ENCODE results near the gene CCSER1.
"Not testable (repeated sequence)": the region's sequence is repeated elsewhere in the genome, so short reads cannot be mapped to it uniquely, and the experiment has no call there.

Gene CCSER1

GRCh38 chr4:91257721-91258120 is 1130.5 kb downstream of the CCSER1 start:
- Histone ChIP-seq H3K27me3 (replicated peaks) (no peaks in the 10 kb centered on the region), H3K36me3 (replicated peaks) (no peaks in the 10 kb centered on the region), H3K4me3 (ENCODE audit: low read depth, low read length) (no peak overlapping the region), H3K27ac (no peak overlapping the region)
- DNase-seq: no peak
- in situ Hi-C loops (cut with HindIII; ENCODE audit: low pct_ligation_motif_present, low sequenced_read_pairs): no loop called here
- TF ChIP-seq, protein P1, sequence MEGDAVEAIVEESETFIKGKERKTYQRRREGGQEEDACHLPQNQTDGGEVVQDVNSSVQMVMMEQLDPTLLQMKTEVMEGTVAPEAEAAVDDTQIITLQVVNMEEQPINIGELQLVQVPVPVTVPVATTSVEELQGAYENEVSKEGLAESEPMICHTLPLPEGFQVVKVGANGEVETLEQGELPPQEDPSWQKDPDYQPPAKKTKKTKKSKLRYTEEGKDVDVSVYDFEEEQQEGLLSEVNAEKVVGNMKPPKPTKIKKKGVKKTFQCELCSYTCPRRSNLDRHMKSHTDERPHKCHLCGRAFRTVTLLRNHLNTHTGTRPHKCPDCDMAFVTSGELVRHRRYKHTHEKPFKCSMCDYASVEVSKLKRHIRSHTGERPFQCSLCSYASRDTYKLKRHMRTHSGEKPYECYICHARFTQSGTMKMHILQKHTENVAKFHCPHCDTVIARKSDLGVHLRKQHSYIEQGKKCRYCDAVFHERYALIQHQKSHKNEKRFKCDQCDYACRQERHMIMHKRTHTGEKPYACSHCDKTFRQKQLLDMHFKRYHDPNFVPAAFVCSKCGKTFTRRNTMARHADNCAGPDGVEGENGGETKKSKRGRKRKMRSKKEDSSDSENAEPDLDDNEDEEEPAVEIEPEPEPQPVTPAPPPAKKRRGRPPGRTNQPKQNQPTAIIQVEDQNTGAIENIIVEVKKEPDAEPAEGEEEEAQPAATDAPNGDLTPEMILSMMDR (IDR thresholded peaks at IDR 0.05; ENCODE audit: low read depth, low read length, missing control alignments): no peak

DNA sequence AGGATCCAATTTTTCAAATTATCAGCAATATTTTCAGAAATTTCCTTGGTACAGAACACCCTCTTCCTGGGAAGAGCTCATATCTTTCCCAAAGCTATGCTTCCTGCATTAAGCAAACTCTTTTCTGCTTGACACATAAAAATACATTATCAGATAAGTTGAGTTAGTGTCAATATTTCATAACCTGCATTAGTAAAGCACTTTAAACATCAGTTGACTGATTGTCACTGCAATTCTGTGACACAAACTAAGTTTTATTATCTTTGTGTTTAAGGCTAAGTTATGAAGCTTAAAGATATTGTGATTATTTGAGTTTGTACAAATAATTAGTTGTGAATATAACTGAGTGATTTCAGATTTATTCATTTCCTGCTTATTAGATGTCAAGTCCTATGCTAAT is 1131.1 kb downstream of the CCSER1 start:
- in situ Hi-C loops (cut with HindIII; ENCODE audit: low pct_ligation_motif_present, low sequenced_read_pairs): no loop called here
- Histone ChIP-seq H3K4me3 (ENCODE audit: low read depth, low read length) (no peak overlapping the region), H3K27ac (no peak overlapping the region), H3K27me3 (replicated peaks) (no peaks in the 10 kb centered on the region), H3K36me3 (replicated peaks) (no peaks in the 10 kb centered on the region)
- TF ChIP-seq, protein P1 (IDR thresholded peaks at IDR 0.05; ENCODE audit: low read depth, low read length, missing control alignments): no peak
- no peak for DNase-seq

DNA sequence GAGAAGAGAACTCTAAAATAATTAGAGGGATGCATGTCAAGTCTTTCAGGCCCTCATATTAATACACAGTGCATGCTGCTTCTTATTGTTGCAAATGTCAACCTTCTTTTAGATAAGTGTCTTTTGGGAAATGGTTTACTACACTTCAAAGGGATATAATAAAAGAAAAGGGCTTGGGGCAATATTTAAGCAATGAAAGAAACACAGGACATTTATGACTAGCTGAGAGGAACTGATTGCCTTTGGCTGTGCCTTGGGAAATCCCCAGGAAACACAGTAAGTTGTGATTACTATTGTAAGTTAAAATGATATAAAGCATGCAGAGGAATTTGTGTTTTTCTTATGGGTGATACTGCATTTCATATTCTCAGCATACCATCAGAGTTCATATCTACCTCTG is 1140.3 kb downstream of the CCSER1 start:
- H3K4me3 ChIP-seq (ENCODE audit: low read depth, low read length): no peak overlapping the region
- in situ Hi-C loops (cut with HindIII; ENCODE audit: low pct_ligation_motif_present, low sequenced_read_pairs): no loop called here
- TF ChIP-seq, protein P1 (IDR thresholded peaks at IDR 0.05; ENCODE audit: low read depth, low read length, missing control alignments): no peak
- H3K36me3 ChIP-seq (replicated peaks): no peaks in the 10 kb centered on the region
- DNase-seq: no peak
- no peak overlapping the region for H3K27ac ChIP-seq
- H3K27me3 ChIP-seq (replicated peaks): no peaks in the 10 kb centered on the region

DNA sequence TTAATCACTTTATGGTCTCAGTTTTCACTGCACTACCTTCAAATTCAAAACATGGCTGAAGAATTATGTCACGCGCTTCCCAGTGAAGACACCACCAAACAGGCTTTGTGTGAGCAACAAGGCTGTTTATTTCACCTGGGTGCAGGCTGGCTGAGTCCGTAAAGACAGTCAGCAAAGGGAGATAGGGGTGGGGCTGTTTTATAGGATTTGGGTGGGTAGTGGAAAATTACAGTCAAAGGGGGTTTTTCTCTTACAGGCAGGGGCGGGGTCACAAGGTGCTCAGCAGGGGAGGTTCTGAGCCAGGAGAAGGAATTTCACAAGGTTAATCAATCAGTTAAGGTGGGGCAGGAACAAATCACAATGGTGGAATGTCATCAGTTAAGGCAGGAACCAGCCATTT is 1141.3 kb downstream of the CCSER1 start:
- H3K27me3 ChIP-seq (replicated peaks); H3K36me3 ChIP-seq (replicated peaks); DNase-seq; H3K27ac ChIP-seq; in situ Hi-C loops (cut with HindIII; ENCODE audit: low pct_ligation_motif_present, low sequenced_read_pairs); H3K4me3 ChIP-seq (ENCODE audit: low read depth, low read length): not testable (repeated sequence)

GRCh38 chr4:91268913-91269312 is 1141.7 kb downstream of the CCSER1 start:
- no peak for DNase-seq
- H3K27me3 ChIP-seq (replicated peaks): no peaks in the 10 kb centered on the region
- H3K4me3 ChIP-seq (ENCODE audit: low read depth, low read length): no peak overlapping the region
- in situ Hi-C loops (cut with HindIII; ENCODE audit: low pct_ligation_motif_present, low sequenced_read_pairs): no loop called here
- TF ChIP-seq, protein P1 (IDR thresholded peaks at IDR 0.05; ENCODE audit: low read depth, low read length, missing control alignments): no peak
- no peaks in the 10 kb centered on the region for H3K36me3 ChIP-seq (replicated peaks)
- no peak overlapping the region for H3K27ac ChIP-seq

GRCh38 chr4:91279899-91280298 is 1152.7 kb downstream of the CCSER1 start:
- TF ChIP-seq, protein P1 (IDR thresholded peaks at IDR 0.05; ENCODE audit: low read depth, low read length, missing control alignments): no peak
- no peak overlapping the region for H3K27ac ChIP-seq
- in situ Hi-C loops (cut with HindIII; ENCODE audit: low pct_ligation_motif_present, low sequenced_read_pairs): no loop called here
- no peak for DNase-seq
- H3K36me3 ChIP-seq (replicated peaks): no peaks in the 10 kb centered on the region
- no peak overlapping the region for H3K4me3 ChIP-seq (ENCODE audit: low read depth, low read length)
- H3K27me3 ChIP-seq (replicated peaks): no peaks in the 10 kb centered on the region

Data from brain microvascular endothelial cell (primary cell).